CD4-positive, alpha-beta T cell (primary cell): ENCODE results near the gene MAMDC2. TPM values are rescaled to one million over a fixed set of nuclear protein-coding genes. Genes with fewer than 3 reads are reported as not detected.

Experiments
- ATAC-seq: fragments of 200-7000 bp; cut with Tn5 transposase; one replicate; pipeline ENCODE4 v1.10.0; 2022; ENCODE audit warnings: mild to moderate bottlenecking; ENCODE audit not compliant: poor library complexity
- CTCF ChIA-PET: fragments of 350-600 bp; sonication (Branson Sonifier 250); formaldehyde crosslinking; loops from one replicate; lab custom pipeline; 2021; ENCODE audit warnings: antibody characterized with exemption, inconsistent platforms; lab: Charles Lee
- POLR2A ChIA-PET: fragments of 350-600 bp; sonication (Branson Sonifier 250); formaldehyde crosslinking; loops from one replicate; lab custom pipeline; 2021; ENCODE audit warnings: antibody characterized with exemption, inconsistent platforms; lab: Charles Lee
- DNase-seq, 14 experiments: peaks; one replicate each; pipeline ENCODE4 v3.0.0-alpha.2; 2013 to 2020; ENCODE audit warnings: mixed read lengths in 2 of 14
- H3K27ac ChIP-seq, 2 donors: one replicate each; pipeline versions ENCODE4 v1.5.1 to v1.7.0; 2013; ENCODE audit warnings: low read length in 2 of 2, low read depth in 1 of 2, mild to moderate bottlenecking in 1 of 2
- H3K27me3 ChIP-seq, 2 experiments: 1 replicate in 1 of 2; 2 replicates in 1 of 2; pipeline versions ENCODE4 v1.6.1 to v1.7.0; 2013; ENCODE audit warnings: low read length in 2 of 2, control low read depth in 1 of 2, mild to moderate bottlenecking in 1 of 2, moderate library complexity in 1 of 2; ENCODE audit not compliant: insufficient read depth in 2 of 2, control insufficient read depth in 1 of 2
- H3K36me3 ChIP-seq: one replicate; pipeline ENCODE4 v1.6.1; 2013; ENCODE audit warnings: low read length, control low read depth; ENCODE audit not compliant: insufficient read depth
- H3K4me1 ChIP-seq: one replicate; pipeline ENCODE4 v1.6.1; 2013; ENCODE audit warnings: low read length, control low read depth; ENCODE audit not compliant: insufficient read depth
- H3K4me3 ChIP-seq: one replicate; pipeline ENCODE4 v1.5.1; 2013; ENCODE audit warnings: mild to moderate bottlenecking, low read length, moderate library complexity
- H3K9me3 ChIP-seq, 2 experiments: 1 replicate in 1 of 2; 2 replicates in 1 of 2; pipeline versions ENCODE4 v1.6.1 to v1.7.0; 2013; ENCODE audit warnings: low read length in 2 of 2, mild to moderate bottlenecking in 2 of 2, control low read depth in 1 of 2, moderate library complexity in 1 of 2; ENCODE audit not compliant: control insufficient read depth in 1 of 2, insufficient read depth in 1 of 2
- H3K27ac Mint-ChIP-seq: one replicate; pipeline ENCODE4 v1.8.0; 2020; ENCODE audit warnings: mixed read lengths
- H3K27me3 Mint-ChIP-seq: one replicate; pipeline ENCODE4 v1.8.0; 2021; ENCODE audit warnings: mixed read lengths
- H3K36me3 Mint-ChIP-seq: one replicate; pipeline ENCODE4 v1.8.0; 2021; ENCODE audit warnings: low read depth, mixed read lengths
- H3K4me1 Mint-ChIP-seq: one replicate; pipeline ENCODE4 v1.8.0; 2021; ENCODE audit warnings: low read depth, mixed read lengths
- H3K4me3 Mint-ChIP-seq: one replicate; pipeline ENCODE4 v1.8.0; 2020; ENCODE audit warnings: mild to moderate bottlenecking, mixed read lengths
- H3K9me3 Mint-ChIP-seq: one replicate; pipeline ENCODE4 v1.8.0; 2020; ENCODE audit warnings: mixed read lengths
- CTCF ChIP-seq: fragments of 200-600 bp; IDR thresholded peaks from one replicate; pipeline ENCODE4 v1.8.0; 2022; ENCODE audit warnings: antibody characterized with exemption, mild to moderate bottlenecking
- intact Hi-C, 2 experiments: fragments of 100-400 bp; cut with DNase I in 1 of 2; cut with micrococcal nuclease in 1 of 2; formaldehyde crosslinking; loops; one replicate each; pipeline versions ENCODE4 v1.15.1 to v1.9.0; 2023 to 2025; cut with DNase I, micrococcal nuclease
- total RNA-seq, 174 experiments: library from RNA in 2 of 174; stranded (reverse) in 2 of 174; gene quantifications; one replicate each; pipeline ENCODE4 v1.2.3 and lab custom pipeline; 2021 to 2026

MAMDC2 gene
- total RNA-seq, 2 experiments from 2014 or later: 0.08 TPM; not detected in 1

GRCh38 chr9:70142101-70142500 lies 98.5 kb downstream of the MAMDC2 start:
- H3K36me3 ChIP-seq: no peaks in the 10 kb centered on the region
- no peak overlapping the region for H3K4me3 Mint-ChIP-seq
- no peak overlapping the region for H3K27ac Mint-ChIP-seq
- H3K4me3 ChIP-seq: no peak overlapping the region
- intact Hi-C loops: no loop called here
- no peak for TF ChIP-seq CTCF
- no peaks in the 10 kb centered on the region for H3K36me3 Mint-ChIP-seq
- POLR2A ChIA-PET: no interaction called here
- no peaks in the 10 kb centered on the region for H3K9me3 Mint-ChIP-seq
- CTCF ChIA-PET: no interaction called here
- H3K27ac ChIP-seq: no peak overlapping the region
- no peaks in the 10 kb centered on the region for H3K27me3 ChIP-seq
- DNase-seq: no peak
- peaks cover 10% of the 10 kb centered on the region for H3K27me3 Mint-ChIP-seq
- H3K4me1 Mint-ChIP-seq: no peaks in the 10 kb centered on the region
- H3K9me3 ChIP-seq: no peaks in the 10 kb centered on the region
- ATAC-seq: no peak
- no peaks in the 10 kb centered on the region for H3K4me1 ChIP-seq

GRCh38 chr9:70143394-70144130 lies 99.9 kb downstream of the MAMDC2 start:
- TF ChIP-seq CTCF: no peak
- ATAC-seq (no peak), DNase-seq (no peak)
- Histone ChIP-seq H3K27me3 (no peaks in the 10 kb centered on the region), H3K4me1 (no peaks in the 10 kb centered on the region), H3K4me3 (no peak overlapping the region), H3K36me3 (no peaks in the 10 kb centered on the region), H3K27ac (no peak overlapping the region), H3K9me3 (no peaks in the 10 kb centered on the region)
- intact Hi-C loops: no loop called here
- Mint-ChIP-seq H3K27ac (no peak overlapping the region), H3K36me3 (no peaks in the 10 kb centered on the region), H3K27me3 (peaks cover 10% of the 10 kb centered on the region), H3K4me1 (no peaks in the 10 kb centered on the region), H3K9me3 (no peaks in the 10 kb centered on the region), H3K4me3 (no peak overlapping the region)
- ChIA-PET CTCF (no interaction called here), POLR2A (interaction anchor here (0.5 to 0.9 kb wide), 2 partner anchors 10 to 132 kb away, joined by 3 read pairs; no protein-coding TSS in a partner anchor)

GRCh38 chr9:70144131-70144503 lies 100.5 kb downstream of the MAMDC2 start:
- intact Hi-C loops: no loop called here
- Mint-ChIP-seq H3K9me3 (no peaks in the 10 kb centered on the region), H3K4me3 (no peak overlapping the region), H3K4me1 (no peaks in the 10 kb centered on the region), H3K27me3 (peaks cover 10% of the 10 kb centered on the region), H3K36me3 (no peaks in the 10 kb centered on the region), H3K27ac (no peak overlapping the region)
- ATAC-seq (no peak), DNase-seq (no peak)
- CTCF ChIA-PET: no interaction called here
- POLR2A ChIA-PET: interaction anchor here (0.9 kb wide), 1 partner anchor 11 kb away, joined by 3 read pairs; no protein-coding TSS in a partner anchor
- Histone ChIP-seq H3K9me3 (no peaks in the 10 kb centered on the region), H3K4me1 (no peaks in the 10 kb centered on the region), H3K27me3 (no peaks in the 10 kb centered on the region), H3K4me3 (no peak overlapping the region), H3K36me3 (no peaks in the 10 kb centered on the region), H3K27ac (no peak overlapping the region)
- TF ChIP-seq CTCF: no peak
